GM12878 (cell line): ENCODE results near the gene DDX5. TPM values are rescaled to one million over a fixed set of nuclear protein-coding genes. Genes with fewer than 3 reads are reported as not detected.

ENCODE experiments used
- ATF3 ChIP-seq: IDR thresholded peaks from 2 replicates; pipeline ENCODE4 v1.6.1; 2011; ENCODE audit warnings: low read depth, mild to moderate bottlenecking, low read length, moderate library complexity, borderline replicate concordance; ENCODE audit errors: extremely low read depth
- BCL11A ChIP-seq: IDR thresholded peaks from 2 replicates; pipeline ENCODE4 v1.6.1; 2011; ENCODE audit warnings: low read depth, low read length
- CHD2 ChIP-seq: IDR thresholded peaks from 2 replicates; pipeline ENCODE4 v1.6.1; 2011; ENCODE audit warnings: low read depth, low read length, improper control_type of control experiment, borderline replicate concordance
- E2F4 ChIP-seq: IDR thresholded peaks from 2 replicates; pipeline ENCODE4 v1.6.1; 2012; ENCODE audit warnings: low read depth, low read length, improper control_type of control experiment
- EGR1 ChIP-seq, 2 experiments: IDR thresholded peaks; 1 replicate in 1 of 2; 2 replicates in 1 of 2; pipeline ENCODE4 v1.6.1; 2011 to 2012; ENCODE audit warnings: low read depth in 2 of 2, low read length in 2 of 2, borderline replicate concordance in 1 of 2, mild to moderate bottlenecking in 1 of 2, moderate library complexity in 1 of 2
- ETV6 ChIP-seq, 2 experiments: fragments of 450-650 bp in 1 of 2; IDR thresholded peaks in 1 of 2; conservative IDR thresholded peaks in 1 of 2; 2 replicates each; pipeline ENCODE4 v1.6.1; 2014; ENCODE audit warnings: antibody characterized with exemption in 1 of 2, borderline replicate concordance in 1 of 2, low read depth in 1 of 2, mild to moderate bottlenecking in 1 of 2, moderate library complexity in 1 of 2
- FOXM1 ChIP-seq: IDR thresholded peaks from 2 replicates; pipeline ENCODE4 v1.6.1; 2012; ENCODE audit warnings: low read depth, mild to moderate bottlenecking, inconsistent platforms, low read length, moderate library complexity
- HDAC2 ChIP-seq: fragments of 200-600 bp; sonication (generic); IDR thresholded peaks from 2 replicates; pipeline ENCODE4 v1.6.1; 2017
- IRF4 ChIP-seq: IDR thresholded peaks from 2 replicates; pipeline ENCODE4 v1.6.1; 2011; ENCODE audit warnings: low read depth, low read length
- KDM1A ChIP-seq: fragments of 200-600 bp; sonication (generic); IDR thresholded peaks from 2 replicates; pipeline ENCODE4 v1.6.1; 2016; ENCODE audit warnings: borderline replicate concordance
- NBN ChIP-seq: fragments of 450-650 bp; IDR thresholded peaks from 2 replicates; pipeline ENCODE4 v1.6.1; 2016
- NKRF ChIP-seq: fragments of 450-650 bp; conservative IDR thresholded peaks from 2 replicates; pipeline ENCODE4 v1.6.1; 2017; ENCODE audit warnings: mild to moderate bottlenecking, moderate library complexity
- PAX5 ChIP-seq: IDR thresholded peaks from 2 replicates; pipeline ENCODE4 v1.6.1; 2011; ENCODE audit warnings: low read depth, low read length, borderline replicate concordance
- RB1 ChIP-seq: fragments of 450-650 bp; formaldehyde crosslinking; IDR thresholded peaks from 2 replicates; pipeline ENCODE4 v1.6.1; 2017; ENCODE audit warnings: mild to moderate bottlenecking, borderline replicate concordance
- RCOR1 ChIP-seq: conservative IDR thresholded peaks from 2 replicates; pipeline ENCODE4 v1.6.1; 2012; ENCODE audit warnings: low read depth, low read length, improper control_type of control experiment
- RELA ChIP-seq: fragments of 450-650 bp; IDR thresholded peaks from 2 replicates; pipeline ENCODE4 v1.8.0; 2014; ENCODE audit warnings: borderline replicate concordance; ENCODE audit not compliant: partially characterized antibody
- SREBF1 ChIP-seq: IDR thresholded peaks from 2 replicates; pipeline ENCODE4 v1.6.1; 2012; ENCODE audit warnings: mild to moderate bottlenecking, low read length
- SRF ChIP-seq, 2 experiments: IDR thresholded peaks; 2 replicates each; pipeline ENCODE4 v1.6.1; 2011; ENCODE audit warnings: low read depth in 2 of 2, low read length in 2 of 2, mild to moderate bottlenecking in 1 of 2, moderate library complexity in 1 of 2
- USF1 ChIP-seq: IDR thresholded peaks from 2 replicates; pipeline ENCODE4 v1.6.1; 2011; ENCODE audit warnings: borderline replicate concordance, low read depth, mild to moderate bottlenecking, moderate library complexity, mixed read lengths, low read length; ENCODE audit not compliant: insufficient read depth; ENCODE audit errors: extremely low read length
- YBX1 ChIP-seq: fragments of 450-650 bp; IDR thresholded peaks from 2 replicates; pipeline ENCODE4 v1.6.1; 2016; ENCODE audit warnings: antibody characterized with exemption
- ZBTB40 ChIP-seq: fragments of 450-650 bp; IDR thresholded peaks from 2 replicates; pipeline ENCODE4 v1.6.1; 2016; ENCODE audit warnings: mild to moderate bottlenecking, moderate library complexity, borderline replicate concordance
- polyA plus RNA-seq, 11 experiments: library from polyadenylated mRNA; depleted of rRNA in 4 of 11; unstranded in 6 of 11; stranded (reverse) in 5 of 11; fragments of >200 nt; fragmentation: Nextera tagmentation in 4 of 11; fragmentation: Illumina TruSeq in 1 of 11; extraction: Ambion mirVana in 4 of 11; extraction: Trizol in 1 of 11; gene quantifications; 1 replicate in 1 of 11; 2 replicates in 10 of 11; pipeline versions ENCODE4 v1.2.1 to v1.2.3, GENCODE V29; 2011 to 2016; ENCODE audit warnings: inconsistent platforms in 2 of 11, missing spikeins in 2 of 11, low read depth in 1 of 11
- total RNA-seq, 4 experiments: library from RNA; depleted of rRNA in 3 of 4; stranded (reverse); fragments of >200 nt in 3 of 4; fragmentation: Illumina TruSeq in 1 of 4; extraction: Trizol in 1 of 4; gene quantifications; 2 replicates each; pipeline versions ENCODE4 v1.2.1 to v1.2.3, GENCODE V29; 2013 to 2021

The DDX5 gene
- total and polyA plus RNA-seq, 10 of the 15 experiments (the other 5 are each of a cell fraction or from before 2014, with no cell fraction given), result 257 to 1,423 (median 719) TPM

- 0 out of 2 replicates have a peak, but pooled peaks have one; percentile 34 for TF ChIP-seq RCOR1
- TF ChIP-seq IRF4, result no peak
- TF ChIP-seq NBN, result 0 out of 2 replicates have a peak, but pooled peaks have one; percentile 77
- 0 out of 2 replicates have a peak, but pooled peaks have one; percentile 1 for TF ChIP-seq ATF3
- no peak for TF ChIP-seq RELA
- TF ChIP-seq YBX1, result no peak
- TF ChIP-seq ETV6 (conservative IDR thresholded peaks at IDR 0.05 in 1 of 2, IDR thresholded peaks at IDR 0.05 in 1 of 2; ENCODE audit: borderline replicate concordance in 1 of 2, low read depth in 1 of 2), result no peak; a peak in 1 of 4 replicates
- 0 out of 2 replicates have a peak, but pooled peaks have one; percentile 49 for TF ChIP-seq BCL11A
- peak in 1 of 2 experiments; percentile 81; a peak in 2 of 3 replicates for TF ChIP-seq EGR1 (IDR thresholded peaks at IDR 0.05; ENCODE audit: borderline replicate concordance in 1 of 2, low read depth in 2 of 2, low read length in 2 of 2)
- no peak for TF ChIP-seq E2F4
- peak; percentile 76 for TF ChIP-seq FOXM1
- TF ChIP-seq HDAC2, result no peak
- TF ChIP-seq SREBF1, result no peak
- TF ChIP-seq USF1, result no peak
- peak; percentile 77; the same call in 1 of the 2 replicates for TF ChIP-seq ZBTB40
- peak; percentile 85; the same call in 1 of the 2 replicates for TF ChIP-seq PAX5
- 0 out of 2 replicates have a peak, but pooled peaks have one; percentile 31 for TF ChIP-seq RB1
- peak; percentile 18; the same call in 1 of the 2 replicates for TF ChIP-seq CHD2
- TF ChIP-seq SRF (IDR thresholded peaks at IDR 0.05; ENCODE audit: low read depth in 2 of 2, low read length in 2 of 2), result no peak
- no peak for TF ChIP-seq KDM1A
- TF ChIP-seq NKRF, result peak; percentile 73
Measured at GRCh38 chr17:64496786-64497564, 9.1 kb downstream of the DDX5 start, which contains the start of gene POLG2 (continued).
